ENCODE data around the gene ZBTB16. TPM values are rescaled to one million over a fixed set of nuclear protein-coding genes. Genes with fewer than 3 reads are reported as not detected.

ZBTB16 gene
- total and polyA plus RNA-seq, 2 of the 4 experiments (the other 2 are of a cell fraction): not detected

- no peaks in the 10 kb centered on the region for H3K36me3 ChIP-seq (ENCODE audit: control insufficient read depth, insufficient read depth, low read length)
- CTCF ChIA-PET: no interaction called here
- dilution Hi-C loops (cut with HindIII; ENCODE audit: low sequenced_read_pairs, unreplicated experiment): no loop called here
- no peaks in the 10 kb centered on the region for H3K9me1 ChIP-seq (ENCODE audit: insufficient read depth, low read length)
- H3K56ac ChIP-seq (ENCODE audit: extremely low read depth, insufficient read depth, low read length): no peak overlapping the region
- BruUV-seq (replicated peaks): no TSS peak
- no peaks in the 10 kb centered on the region for H4K20me1 ChIP-seq (ENCODE audit: insufficient read depth, low read length)
- no peak overlapping the region for H2BK20ac ChIP-seq (ENCODE audit: low read depth, low read length)
- intact Hi-C loops (cut with micrococcal nuclease): no loop called here
- TF ChIP-seq, protein P1, sequence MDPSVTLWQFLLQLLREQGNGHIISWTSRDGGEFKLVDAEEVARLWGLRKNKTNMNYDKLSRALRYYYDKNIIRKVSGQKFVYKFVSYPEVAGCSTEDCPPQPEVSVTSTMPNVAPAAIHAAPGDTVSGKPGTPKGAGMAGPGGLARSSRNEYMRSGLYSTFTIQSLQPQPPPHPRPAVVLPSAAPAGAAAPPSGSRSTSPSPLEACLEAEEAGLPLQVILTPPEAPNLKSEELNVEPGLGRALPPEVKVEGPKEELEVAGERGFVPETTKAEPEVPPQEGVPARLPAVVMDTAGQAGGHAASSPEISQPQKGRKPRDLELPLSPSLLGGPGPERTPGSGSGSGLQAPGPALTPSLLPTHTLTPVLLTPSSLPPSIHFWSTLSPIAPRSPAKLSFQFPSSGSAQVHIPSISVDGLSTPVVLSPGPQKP (IDR thresholded peaks at IDR 0.05; ENCODE audit: borderline replicate concordance, low read depth, low read length): no peak
- TF ChIP-seq SMC3 (IDR thresholded peaks at IDR 0.05; ENCODE audit: low read depth, low read length) (no peak), FOS (IDR thresholded peaks at IDR 0.05; ENCODE audit: low read depth, low read length) (no peak), RFX5 (IDR thresholded peaks at IDR 0.05; ENCODE audit: low read depth, low read length) (no peak), BHLHE40 (IDR thresholded peaks at IDR 0.05; ENCODE audit: low read depth, low read length) (no peak), RCOR1 (IDR thresholded peaks at IDR 0.05; ENCODE audit: insufficient replicate concordance, low read length) (no peak), MAFK (IDR thresholded peaks at IDR 0.05; ENCODE audit: low read depth, low read length) (no peak), CHD1 (IDR thresholded peaks at IDR 0.05; ENCODE audit: low read depth, low read length) (no peak), CEBPB (IDR thresholded peaks at IDR 0.05; ENCODE audit: low read depth, low read length) (no peak), RAD21 (IDR thresholded peaks at IDR 0.05; ENCODE audit: low read length) (no peak), CTCF (conservative IDR thresholded peaks at IDR 0.05; ENCODE audit: low read depth, low read length) (no peak), POLR2A (IDR thresholded peaks at IDR 0.05; ENCODE audit: low read depth, low read length) (no peak), NFE2L2 (IDR thresholded peaks at IDR 0.05; ENCODE audit: low read depth, low read length) (no peak), MAZ (IDR thresholded peaks at IDR 0.05; ENCODE audit: borderline replicate concordance, low read depth, low read length) (no peak), MXI1 (IDR thresholded peaks at IDR 0.05; ENCODE audit: borderline replicate concordance, low read depth, low read length) (no peak)
- TF ChIP-seq, protein P2, sequence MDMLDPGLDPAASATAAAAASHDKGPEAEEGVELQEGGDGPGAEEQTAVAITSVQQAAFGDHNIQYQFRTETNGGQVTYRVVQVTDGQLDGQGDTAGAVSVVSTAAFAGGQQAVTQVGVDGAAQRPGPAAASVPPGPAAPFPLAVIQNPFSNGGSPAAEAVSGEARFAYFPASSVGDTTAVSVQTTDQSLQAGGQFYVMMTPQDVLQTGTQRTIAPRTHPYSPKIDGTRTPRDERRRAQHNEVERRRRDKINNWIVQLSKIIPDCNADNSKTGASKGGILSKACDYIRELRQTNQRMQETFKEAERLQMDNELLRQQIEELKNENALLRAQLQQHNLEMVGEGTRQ (IDR thresholded peaks at IDR 0.05; ENCODE audit: low read depth, low read length): no peak
- H2AK5ac ChIP-seq (ENCODE audit: low read depth, low read length): no peak overlapping the region
- no CpG with 5 or more reads among the region's 9 CpGs for WGBS, 2 experiments (ENCODE audit: extremely low coverage in 2 of 2, insufficient read length in 1 of 2)
- H4K5ac ChIP-seq (ENCODE audit: low read depth, low read length): no peak overlapping the region
- H3K9me3 ChIP-seq (ENCODE audit: control insufficient read depth, insufficient read depth, low read length): no peaks in the 10 kb centered on the region
- no peaks in the 10 kb centered on the region for H3K4me1 ChIP-seq (ENCODE audit: control insufficient read depth, insufficient read depth, low read length)
- H3K4ac ChIP-seq (ENCODE audit: low read depth, low read length): no peak overlapping the region
- H2AFZ ChIP-seq (replicated peaks; ENCODE audit: low read length, poor library complexity): no peak overlapping the region
- H2AK9ac ChIP-seq (replicated peaks; ENCODE audit: low read depth, low read length, poor library complexity): no peak overlapping the region
- no peak overlapping the region for H3K14ac ChIP-seq (replicated peaks; ENCODE audit: low read depth, low read length)
- H3K4me3 ChIP-seq (ENCODE audit: insufficient read depth, low read depth, low read length): no peak overlapping the region
- no peak overlapping the region for H2BK5ac ChIP-seq (ENCODE audit: low read depth, low read length, poor library complexity, severe bottlenecking)
- H3K23ac ChIP-seq (ENCODE audit: low read depth, low read length): no peak overlapping the region
- no peak overlapping the region for H2BK120ac ChIP-seq (ENCODE audit: low read depth, low read length)
- POLR2A ChIA-PET (ENCODE audit: unreplicated experiment): no interaction called here
- H4K91ac ChIP-seq (ENCODE audit: insufficient read depth, low read depth, low read length): no peak overlapping the region
- H4K8ac ChIP-seq (ENCODE audit: low read depth in 2 of 2, low read length in 2 of 2): no peak overlapping the region
- no peak overlapping the region for H3K9ac ChIP-seq (ENCODE audit: low read depth, low read length)
- peaks cover 7% of the 10 kb centered on the region for H3K27me3 ChIP-seq (ENCODE audit: control insufficient read depth, insufficient read depth, low read length)
- no peak overlapping the region for H3K18ac ChIP-seq (ENCODE audit: low read depth, low read length)
- H3K27ac ChIP-seq (ENCODE audit: insufficient read depth, low read length): no peak overlapping the region
- in situ Hi-C loops (cut with MboI; ENCODE audit: low sequenced_read_pairs): no loop called here
- H3K79me1 ChIP-seq (ENCODE audit: low read depth in 1 of 2, low read length in 2 of 2): no peaks in the 10 kb centered on the region
- DNase-seq (no peak), ATAC-seq (ENCODE audit: low read depth) (no peak)
- H3K4me2 ChIP-seq (ENCODE audit: low read depth, low read length): no peak overlapping the region
- H2BK15ac ChIP-seq (ENCODE audit: low read depth, low read length): no peak overlapping the region
These were observed 28.7 kb downstream of the ZBTB16 start for GRCh38 chr11:114088216-114088615.

Measured in IMR-90 (cell line).